Measurements from ENCODE around the gene GALNTL6. TPM values are rescaled to one million over a fixed set of nuclear protein-coding genes. Genes with fewer than 3 reads are reported as not detected.

The GALNTL6 gene
- total and polyA plus RNA-seq, 2 of the 4 experiments (the other 2 are of a cell fraction): under 0.01 TPM; not detected in 1

DNA sequence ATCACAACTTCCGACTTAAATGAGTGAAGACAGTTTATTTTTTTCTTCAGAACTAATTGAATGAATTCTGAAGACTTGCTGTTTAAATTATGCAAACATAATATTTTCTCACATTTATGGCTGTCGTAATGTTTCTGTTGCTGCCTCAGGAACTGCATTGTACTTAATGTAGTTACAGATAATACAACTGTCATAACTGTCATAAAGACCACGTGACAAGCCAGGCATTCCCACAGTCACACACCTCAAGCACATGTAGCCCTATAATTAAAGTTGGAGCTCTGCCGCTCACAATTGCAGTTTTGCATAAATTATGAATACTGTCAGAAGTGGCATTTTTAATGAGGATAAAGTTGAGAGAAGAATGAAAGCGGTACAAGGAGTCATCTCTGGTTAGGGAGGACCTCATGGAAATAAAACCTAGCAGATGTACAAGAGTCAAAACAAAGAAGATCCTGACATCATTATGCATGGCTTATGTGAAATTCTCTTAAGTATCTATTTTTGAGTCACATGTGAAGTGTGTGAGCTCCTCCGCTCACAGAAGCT is 38.5 kb upstream of the GALNTL6 start:
- Histone ChIP-seq H3K56ac (ENCODE audit: extremely low read depth, insufficient read depth, low read length) (no peak overlapping the region), H2BK5ac (ENCODE audit: low read depth, low read length, poor library complexity, severe bottlenecking) (no peak overlapping the region), H3K14ac (replicated peaks; ENCODE audit: low read depth, low read length) (no peak overlapping the region), H3K9me3 (ENCODE audit: control insufficient read depth, insufficient read depth, low read length) (peaks cover 1% of the 10 kb centered on the region; the same call in 1 of the 2 replicates), H3K4me1 (ENCODE audit: control insufficient read depth, insufficient read depth, low read length) (no peaks in the 10 kb centered on the region), H2AK9ac (replicated peaks; ENCODE audit: low read depth, low read length, poor library complexity) (no peak overlapping the region), H2AK5ac (ENCODE audit: low read depth, low read length) (no peak overlapping the region), H3K36me3 (ENCODE audit: control insufficient read depth, insufficient read depth, low read length) (no peaks in the 10 kb centered on the region), H2BK20ac (ENCODE audit: low read depth, low read length) (no peak overlapping the region), H3K27me3 (ENCODE audit: control insufficient read depth, insufficient read depth, low read length) (no peaks in the 10 kb centered on the region), H4K20me1 (ENCODE audit: insufficient read depth, low read length) (no peaks in the 10 kb centered on the region), H2BK15ac (ENCODE audit: low read depth, low read length) (no peak overlapping the region), H4K91ac (ENCODE audit: insufficient read depth, low read depth, low read length) (no peak overlapping the region), H3K4ac (ENCODE audit: low read depth, low read length) (no peak overlapping the region), H2BK120ac (ENCODE audit: low read depth, low read length) (no peak overlapping the region), H4K8ac (ENCODE audit: low read depth in 2 of 2, low read length in 2 of 2) (no peak overlapping the region), H3K9ac (ENCODE audit: low read depth, low read length) (no peak overlapping the region), H3K9me1 (ENCODE audit: insufficient read depth, low read length) (no peaks in the 10 kb centered on the region), H3K23ac (ENCODE audit: low read depth, low read length) (no peak overlapping the region), H2AFZ (replicated peaks; ENCODE audit: low read length, poor library complexity) (no peak overlapping the region), H3K27ac (ENCODE audit: insufficient read depth, low read length) (no peak overlapping the region), H3K4me2 (ENCODE audit: low read depth, low read length) (no peak overlapping the region), H3K79me1 (ENCODE audit: low read depth in 1 of 2, low read length in 2 of 2) (no peaks in the 10 kb centered on the region), H4K5ac (ENCODE audit: low read depth, low read length) (no peak overlapping the region), H3K18ac (ENCODE audit: low read depth, low read length) (no peak overlapping the region), H3K4me3 (ENCODE audit: insufficient read depth, low read depth, low read length) (no peak overlapping the region)
- no TSS peak for BruUV-seq (replicated peaks)
- dilution Hi-C loops (cut with HindIII; ENCODE audit: low sequenced_read_pairs, unreplicated experiment) (no loop called here), intact Hi-C loops (cut with micrococcal nuclease) (no loop called here), in situ Hi-C loops (cut with MboI; ENCODE audit: low sequenced_read_pairs) (no loop called here)
- DNase-seq (no peak), ATAC-seq (ENCODE audit: low read depth) (no peak)
- POLR2A ChIA-PET (ENCODE audit: unreplicated experiment): no interaction called here
- CTCF ChIA-PET: no interaction called here
- no CpG with 5 or more reads among the region's 6 CpGs for WGBS, 2 experiments (ENCODE audit: extremely low coverage in 2 of 2, insufficient read length in 1 of 2)
- TF ChIP-seq RAD21 (IDR thresholded peaks at IDR 0.05; ENCODE audit: low read length): no peak
- TF ChIP-seq RCOR1 (IDR thresholded peaks at IDR 0.05; ENCODE audit: insufficient replicate concordance, low read length): no peak
- TF ChIP-seq POLR2A (IDR thresholded peaks at IDR 0.05; ENCODE audit: low read depth, low read length): no peak
- TF ChIP-seq NFE2L2 (IDR thresholded peaks at IDR 0.05; ENCODE audit: low read depth, low read length): no peak
- no peak for TF ChIP-seq USF2 (IDR thresholded peaks at IDR 0.05; ENCODE audit: low read depth, low read length)
- no peak for TF ChIP-seq CHD1 (IDR thresholded peaks at IDR 0.05; ENCODE audit: low read depth, low read length)
- no peak for TF ChIP-seq CEBPB (IDR thresholded peaks at IDR 0.05; ENCODE audit: low read depth, low read length)
- TF ChIP-seq MXI1 (IDR thresholded peaks at IDR 0.05; ENCODE audit: borderline replicate concordance, low read depth, low read length): no peak
- no peak for TF ChIP-seq FOS (IDR thresholded peaks at IDR 0.05; ENCODE audit: low read depth, low read length)
- TF ChIP-seq MAZ (IDR thresholded peaks at IDR 0.05; ENCODE audit: borderline replicate concordance, low read depth, low read length): no peak
- TF ChIP-seq BHLHE40 (IDR thresholded peaks at IDR 0.05; ENCODE audit: low read depth, low read length): no peak
- TF ChIP-seq MAFK (IDR thresholded peaks at IDR 0.05; ENCODE audit: low read depth, low read length): no peak
- TF ChIP-seq ELK1 (IDR thresholded peaks at IDR 0.05; ENCODE audit: borderline replicate concordance, low read depth, low read length): no peak
- TF ChIP-seq CTCF (conservative IDR thresholded peaks at IDR 0.05; ENCODE audit: low read depth, low read length): no peak
- no peak for TF ChIP-seq SMC3 (IDR thresholded peaks at IDR 0.05; ENCODE audit: low read depth, low read length)
- no peak for TF ChIP-seq RFX5 (IDR thresholded peaks at IDR 0.05; ENCODE audit: low read depth, low read length)
